ENCODE measurements around the gene PLOD1. TPM values are rescaled to one million over a fixed set of nuclear protein-coding genes. Genes with fewer than 3 reads are reported as not detected.

Gene PLOD1
- total RNA-seq, 1 donor from 2014 or later = 110 TPM

- Mint-ChIP-seq H3K36me3 (peaks cover 14% of the 10 kb centered on the region), H3K9me3 (no peaks in the 10 kb centered on the region), H3K4me1 (ENCODE audit: unreplicated experiment) (peaks cover 10% of the 10 kb centered on the region), H3K27me3 (no peaks in the 10 kb centered on the region), H3K4me3 (no peak overlapping the region), H3K27ac (peak overlapping the region; percentile 67)
- no peak for TF ChIP-seq CTCF (conservative IDR thresholded peaks at IDR 0.05)
- no peak for DNase-seq (ENCODE audit: extremely low spot score, unreplicated experiment)
Measured at GRCh38 chr1:11985851-11986250, 51.3 kb downstream of the PLOD1 start.

GRCh38 chr1:11989669-11990068, 55.2 kb downstream of the PLOD1 start:
- no peak overlapping the region for H3K27ac Mint-ChIP-seq
- peaks cover 9% of the 10 kb centered on the region for H3K36me3 Mint-ChIP-seq

GRCh38 chr1:11990303-11991032, 56.0 kb downstream of the PLOD1 start:
- no peak for TF ChIP-seq CTCF (conservative IDR thresholded peaks at IDR 0.05)
- Mint-ChIP-seq H3K9me3 (no peaks in the 10 kb centered on the region), H3K36me3 (peaks cover 14% of the 10 kb centered on the region), H3K27me3 (no peaks in the 10 kb centered on the region), H3K4me3 (no peak overlapping the region), H3K4me1 (ENCODE audit: unreplicated experiment) (no peaks in the 10 kb centered on the region), H3K27ac (no peak overlapping the region)
- no peak for DNase-seq (ENCODE audit: extremely low spot score, unreplicated experiment)

More at GRCh38 chr1:11989669-11990068, 55.2 kb downstream of the PLOD1 start:
- no peaks in the 10 kb centered on the region for H3K27me3 Mint-ChIP-seq
- H3K9me3 Mint-ChIP-seq = no peaks in the 10 kb centered on the region
- no peak overlapping the region for H3K4me3 Mint-ChIP-seq
- no peak for TF ChIP-seq CTCF (conservative IDR thresholded peaks at IDR 0.05)
- no peaks in the 10 kb centered on the region for H3K4me1 Mint-ChIP-seq (ENCODE audit: unreplicated experiment)
- DNase-seq (ENCODE audit: extremely low spot score, unreplicated experiment) = no peak

- H3K36me3 Mint-ChIP-seq = peaks cover 19% of the 10 kb centered on the region
- no peaks in the 10 kb centered on the region for H3K4me1 Mint-ChIP-seq (ENCODE audit: unreplicated experiment)
- H3K4me3 Mint-ChIP-seq = no peak overlapping the region
- TF ChIP-seq CTCF (conservative IDR thresholded peaks at IDR 0.05) = no peak
- DNase-seq (ENCODE audit: extremely low spot score, unreplicated experiment) = no peak
- no peak overlapping the region for H3K27ac Mint-ChIP-seq
- H3K27me3 Mint-ChIP-seq = no peaks in the 10 kb centered on the region
- no peaks in the 10 kb centered on the region for H3K9me3 Mint-ChIP-seq
Measured at GRCh38 chr1:11991969-11992676, 57.6 kb downstream of the PLOD1 start.

GRCh38 chr1:11997081-11997850, 62.7 kb downstream of the PLOD1 start:
- Mint-ChIP-seq H3K4me1 (ENCODE audit: unreplicated experiment) (no peaks in the 10 kb centered on the region), H3K9me3 (no peaks in the 10 kb centered on the region), H3K27me3 (no peaks in the 10 kb centered on the region), H3K4me3 (no peak overlapping the region), H3K36me3 (peaks cover 24% of the 10 kb centered on the region), H3K27ac (no peak overlapping the region)
- no peak for DNase-seq (ENCODE audit: extremely low spot score, unreplicated experiment)
- TF ChIP-seq CTCF (conservative IDR thresholded peaks at IDR 0.05) = no peak
